ENCODE measurements around the gene ACER2.
A peak's percentile ranks its signal among the peaks of the same experiment; 100 is the strongest.
"Not testable (repeated sequence)": the region's sequence is repeated elsewhere in the genome, so short reads cannot be mapped to it uniquely, and the experiment has no call there.

The ACER2 gene

GRCh38 chr9:19397845-19398244, 11.0 kb upstream of the ACER2 start:
- Histone ChIP-seq H3K27ac (no peak overlapping the region), H3K27me3 (no peaks in the 10 kb centered on the region), H3K36me3 (no peaks in the 10 kb centered on the region), H3K4me3 (ENCODE audit: low read depth in 1 of 2, low read length in 1 of 2) (no peak overlapping the region), H3K9me3 (no peaks in the 10 kb centered on the region), H3K4me1 (ENCODE audit: control insufficient read depth in 1 of 2, insufficient read depth in 1 of 2, low read depth in 1 of 2, low read length in 1 of 2) (no peaks in the 10 kb centered on the region)
- TF ChIP-seq, protein P1, sequence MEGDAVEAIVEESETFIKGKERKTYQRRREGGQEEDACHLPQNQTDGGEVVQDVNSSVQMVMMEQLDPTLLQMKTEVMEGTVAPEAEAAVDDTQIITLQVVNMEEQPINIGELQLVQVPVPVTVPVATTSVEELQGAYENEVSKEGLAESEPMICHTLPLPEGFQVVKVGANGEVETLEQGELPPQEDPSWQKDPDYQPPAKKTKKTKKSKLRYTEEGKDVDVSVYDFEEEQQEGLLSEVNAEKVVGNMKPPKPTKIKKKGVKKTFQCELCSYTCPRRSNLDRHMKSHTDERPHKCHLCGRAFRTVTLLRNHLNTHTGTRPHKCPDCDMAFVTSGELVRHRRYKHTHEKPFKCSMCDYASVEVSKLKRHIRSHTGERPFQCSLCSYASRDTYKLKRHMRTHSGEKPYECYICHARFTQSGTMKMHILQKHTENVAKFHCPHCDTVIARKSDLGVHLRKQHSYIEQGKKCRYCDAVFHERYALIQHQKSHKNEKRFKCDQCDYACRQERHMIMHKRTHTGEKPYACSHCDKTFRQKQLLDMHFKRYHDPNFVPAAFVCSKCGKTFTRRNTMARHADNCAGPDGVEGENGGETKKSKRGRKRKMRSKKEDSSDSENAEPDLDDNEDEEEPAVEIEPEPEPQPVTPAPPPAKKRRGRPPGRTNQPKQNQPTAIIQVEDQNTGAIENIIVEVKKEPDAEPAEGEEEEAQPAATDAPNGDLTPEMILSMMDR (IDR thresholded peaks at IDR 0.05): no peak

DNA sequence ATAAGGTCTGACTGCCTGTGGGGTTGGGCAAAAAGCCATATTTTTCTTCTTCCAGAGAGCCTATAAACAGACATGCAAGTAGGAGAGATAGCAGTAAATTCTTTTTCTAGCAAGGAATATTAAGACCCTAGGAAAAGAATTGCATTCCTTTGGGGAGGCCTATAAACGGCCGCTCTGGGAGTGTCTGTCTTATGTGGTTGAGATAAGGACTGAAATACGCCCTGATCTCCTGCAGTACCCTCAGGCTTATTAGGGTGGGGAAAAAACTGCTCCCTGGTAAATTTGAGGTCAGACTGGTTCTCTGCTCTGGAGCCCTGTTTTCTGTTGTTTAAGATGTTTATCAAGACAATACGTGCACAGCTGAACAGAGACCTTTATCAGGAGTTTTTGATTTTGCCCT, 5.6 kb upstream of the ACER2 start:
- not testable (repeated sequence) for H3K4me3 ChIP-seq (ENCODE audit: low read depth in 1 of 2, low read length in 1 of 2); H3K4me1 ChIP-seq (ENCODE audit: control insufficient read depth in 1 of 2, insufficient read depth in 1 of 2, low read depth in 1 of 2, low read length in 1 of 2); H3K9me3 ChIP-seq; H3K27ac ChIP-seq; H3K36me3 ChIP-seq
- peaks cover 10% of the 10 kb centered on the region for H3K27me3 ChIP-seq

DNA sequence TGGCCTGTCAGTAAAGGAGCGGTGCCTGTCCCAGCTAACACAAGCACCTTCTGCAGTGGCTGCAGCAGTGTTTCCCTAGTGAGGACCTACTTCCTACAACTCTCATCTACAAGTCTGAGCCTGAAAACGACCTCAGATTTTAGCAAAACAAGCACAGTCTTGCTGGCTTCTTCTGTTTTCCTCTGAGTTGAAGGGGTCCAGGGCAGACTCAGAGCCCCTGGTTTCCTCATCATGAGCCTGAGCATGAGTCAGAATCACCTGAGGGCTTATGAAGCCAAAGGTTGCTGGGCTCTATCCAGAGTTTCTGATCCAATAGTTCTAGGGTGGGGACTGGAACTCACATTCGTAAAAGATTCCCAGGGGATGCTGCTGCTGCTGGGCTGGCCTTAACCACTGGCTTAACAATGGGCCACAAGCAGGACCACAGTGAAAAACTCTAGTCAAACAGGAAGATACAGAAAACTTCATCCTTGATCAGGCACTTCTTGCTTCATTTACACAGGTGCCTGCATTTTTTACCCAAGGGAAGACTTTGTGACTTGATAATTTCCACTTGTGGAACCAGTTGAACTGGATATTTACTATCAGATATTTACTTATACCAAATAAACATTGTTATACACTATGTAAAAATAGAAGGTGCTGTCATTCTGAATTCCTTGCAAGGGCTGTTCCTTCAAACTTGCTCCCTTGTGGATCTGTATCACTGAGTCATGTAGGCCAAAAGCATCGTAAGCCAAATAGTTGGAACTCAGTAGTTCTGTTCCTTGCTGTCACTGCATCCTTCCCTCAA, 4.3 kb upstream of the ACER2 start:
- H3K36me3 ChIP-seq: no peaks in the 10 kb centered on the region

DNA sequence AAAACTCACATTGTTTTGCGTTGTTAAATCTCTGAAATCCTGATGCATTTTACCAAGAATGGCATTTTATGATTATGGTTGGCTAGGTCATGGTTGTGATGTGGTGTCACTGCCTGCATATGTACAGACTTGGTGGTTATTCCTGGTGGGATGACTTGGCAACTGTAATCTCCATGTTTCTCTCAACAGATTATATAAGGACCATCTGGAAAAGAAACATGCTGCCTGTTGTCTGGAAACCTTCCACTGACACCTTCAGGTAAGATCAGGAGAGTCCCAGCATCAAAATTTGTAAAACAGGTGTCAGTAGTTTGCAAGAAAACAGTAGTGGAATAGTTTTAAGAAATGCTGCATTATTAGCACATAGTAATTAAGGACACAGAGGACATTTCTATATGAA, 3.0 kb upstream of the ACER2 start:
- Histone ChIP-seq H3K4me3 (ENCODE audit: low read depth in 1 of 2, low read length in 1 of 2) (no peak overlapping the region), H3K36me3 (no peaks in the 10 kb centered on the region), H3K4me1 (ENCODE audit: control insufficient read depth in 1 of 2, insufficient read depth in 1 of 2, low read depth in 1 of 2, low read length in 1 of 2) (peaks cover 10 to 16% of the 10 kb centered on the region in 2 experiments), H3K27me3 (peaks cover 31% of the 10 kb centered on the region), H3K9me3 (no peaks in the 10 kb centered on the region), H3K27ac (no peak overlapping the region)
- TF ChIP-seq, protein P1 (IDR thresholded peaks at IDR 0.05): no peak

More for the DNA sequence above, 4.3 kb upstream of the ACER2 start:
- Histone ChIP-seq H3K4me1 (ENCODE audit: control insufficient read depth in 1 of 2, insufficient read depth in 1 of 2, low read depth in 1 of 2, low read length in 1 of 2) (peaks cover 6 to 11% of the 10 kb centered on the region in 2 experiments), H3K27ac (no peak overlapping the region), H3K9me3 (no peaks in the 10 kb centered on the region), H3K27me3 (peaks cover 23% of the 10 kb centered on the region), H3K4me3 (ENCODE audit: low read depth in 1 of 2, low read length in 1 of 2) (no peak overlapping the region)
- TF ChIP-seq, protein P1 (IDR thresholded peaks at IDR 0.05): no peak

DNA sequence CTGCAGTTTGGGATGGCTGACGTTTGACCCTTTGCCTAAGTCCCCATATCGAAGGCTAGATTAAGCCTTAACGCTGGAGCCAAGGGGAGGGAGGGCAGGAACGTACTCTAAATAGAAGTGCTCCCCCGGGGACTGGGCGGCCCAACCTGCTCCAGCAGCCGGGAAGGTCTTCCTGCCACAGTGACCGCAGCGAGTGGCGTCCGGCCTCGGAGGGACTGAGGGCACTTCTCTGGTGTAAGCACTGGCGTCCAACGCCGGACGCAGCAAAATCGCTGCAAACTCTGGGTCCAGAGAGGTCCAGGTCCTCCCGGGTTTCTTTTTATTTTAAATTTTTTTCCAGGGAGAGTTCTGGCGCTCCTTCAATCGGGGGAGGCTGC, 505 bp upstream of the ACER2 start:
- Histone ChIP-seq H3K4me3 (ENCODE audit: low read depth in 1 of 2, low read length in 1 of 2) (peak overlapping the region; percentile 51 to 72), H3K27ac (peak overlapping the region; percentile 2), H3K4me1 (ENCODE audit: control insufficient read depth in 1 of 2, insufficient read depth in 1 of 2, low read depth in 1 of 2, low read length in 1 of 2) (peaks cover 10 to 16% of the 10 kb centered on the region in 2 experiments), H3K9me3 (no peaks in the 10 kb centered on the region), H3K36me3 (no peaks in the 10 kb centered on the region), H3K27me3 (peaks cover 31% of the 10 kb centered on the region)
- TF ChIP-seq, protein P1 (IDR thresholded peaks at IDR 0.05): no peak

GRCh38 chr9:19409401-19410194, 789 bp downstream of the ACER2 start:
- Histone ChIP-seq H3K4me1 (ENCODE audit: control insufficient read depth in 1 of 2, insufficient read depth in 1 of 2, low read depth in 1 of 2, low read length in 1 of 2) (peaks cover 10 to 16% of the 10 kb centered on the region in 2 experiments), H3K36me3 (no peaks in the 10 kb centered on the region), H3K27me3 (peaks cover 31% of the 10 kb centered on the region), H3K27ac (no peak overlapping the region), H3K9me3 (no peaks in the 10 kb centered on the region), H3K4me3 (ENCODE audit: low read depth in 1 of 2, low read length in 1 of 2) (peak overlapping the region; percentile 51 to 72)
- TF ChIP-seq, protein P1 (IDR thresholded peaks at IDR 0.05): no peak

All from neutrophil (primary cell).